ENCODE measurements around the gene B3GALT6.

The B3GALT6 gene

GRCh38 chr1:1229770-1230169, 2.3 kb upstream of the B3GALT6 start:
- TF ChIP-seq ZNF610 (tag by site-specific recombination; IDR thresholded peaks at IDR 0.05; ENCODE audit: borderline replicate concordance): no peak
- no peak for TF ChIP-seq ZSCAN30 (tag by site-specific recombination; IDR thresholded peaks at IDR 0.05)
- no peak for TF ChIP-seq ZNF76 (tag by site-specific recombination; IDR thresholded peaks at IDR 0.05; ENCODE audit: borderline replicate concordance, low read depth)
- TF ChIP-seq ZNF362 (tag by site-specific recombination; IDR thresholded peaks at IDR 0.05): no peak
- TF ChIP-seq ZNF169 (tag by site-specific recombination; IDR thresholded peaks at IDR 0.05): no peak

GRCh38 chr1:1230656-1231399, 1.2 kb upstream of the B3GALT6 start:
- no peaks in the 10 kb centered on the region for H3K9me3 ChIP-seq (ENCODE audit: control insufficient read depth, insufficient read depth, low read depth, low read length)
- POLR2A ChIA-PET: interaction anchor here (0.5 to 1.5 kb wide), 5 partner anchors 23 to 151 kb away, joined by 3 to 5 read pairs (median 3); partner anchors contain the start of gene AURKAIP1
- H3K4me3 ChIP-seq (ENCODE audit: low read depth, low read length): peak overlapping the region; percentile 81
- peak overlapping the region; percentile 89 for H3K27ac ChIP-seq (ENCODE audit: extremely low read depth, low read depth, low read length)
- peak; percentile 36; the same call in 1 of the 2 replicates for TF ChIP-seq ZNF600 (tag by site-specific recombination; IDR thresholded peaks at IDR 0.05)
- peak; percentile 75 for TF ChIP-seq ZBTB11 (tag by site-specific recombination; conservative IDR thresholded peaks at IDR 0.05; ENCODE audit: low read depth)
- no peak for TF ChIP-seq ZNF155 (tag by site-specific recombination; IDR thresholded peaks at IDR 0.05)
- peak; percentile 58; the same call in 1 of the 2 replicates for TF ChIP-seq ZNF692 (tag by site-specific recombination; IDR thresholded peaks at IDR 0.05)
- TF ChIP-seq ZNF660 (tag by site-specific recombination; IDR thresholded peaks at IDR 0.05): 0 out of 2 replicates have a peak, but pooled peaks have one; percentile 48
- peak; percentile 60; the same call in 1 of the 2 replicates for TF ChIP-seq ZNF580 (tag by site-specific recombination; IDR thresholded peaks at IDR 0.05)
- peak; percentile 63; the same call in 1 of the 2 replicates for TF ChIP-seq CTCF (tag by site-specific recombination; IDR thresholded peaks at IDR 0.05)
- 0 out of 2 replicates have a peak, but pooled peaks have one; percentile 3 for TF ChIP-seq ZNF146 (tag by site-specific recombination; IDR thresholded peaks at IDR 0.05)
- TF ChIP-seq ZNF324 (tag by site-specific recombination; IDR thresholded peaks at IDR 0.05): no peak
- TF ChIP-seq ZFP69B (tag by site-specific recombination; IDR thresholded peaks at IDR 0.05): 0 out of 2 replicates have a peak, but pooled peaks have one; percentile 16
- peak; percentile 64; the same call in 1 of the 2 replicates for TF ChIP-seq ZNF335 (tag by site-specific recombination; conservative IDR thresholded peaks at IDR 0.05)
- no peak for TF ChIP-seq ZNF394 (tag by site-specific recombination; IDR thresholded peaks at IDR 0.05; ENCODE audit: borderline replicate concordance)
- no peak for TF ChIP-seq ZNF624 (tag by site-specific recombination; IDR thresholded peaks at IDR 0.05)
- H3K36me3 ChIP-seq (ENCODE audit: control insufficient read depth in 2 of 2, insufficient read depth in 1 of 2, low read length in 2 of 2): peaks cover 0 to 52% of the 10 kb centered on the region in 2 experiments; a peak in 1 of 3 replicates
- no peaks in the 10 kb centered on the region; the same call in 1 of the 2 replicates for H3K4me1 ChIP-seq (ENCODE audit: control insufficient read depth, insufficient read depth, low read length)
- CTCF ChIA-PET: interaction anchor here (0.5 to 1.8 kb wide), 6 partner anchors 12 to 167 kb away, joined by 3 to 20 read pairs (median 4); no protein-coding TSS in a partner anchor

More at GRCh38 chr1:1229770-1230169, 2.3 kb upstream of the B3GALT6 start:
- Histone ChIP-seq H3K36me3 (ENCODE audit: control insufficient read depth in 2 of 2, insufficient read depth in 1 of 2, low read length in 2 of 2) (peaks cover 0 to 61% of the 10 kb centered on the region in 2 experiments; a peak in 2 of 3 replicates), H3K4me3 (ENCODE audit: low read depth, low read length) (no peak overlapping the region), H3K4me1 (ENCODE audit: control insufficient read depth, insufficient read depth, low read length) (no peaks in the 10 kb centered on the region; the same call in 1 of the 2 replicates), H3K27ac (ENCODE audit: extremely low read depth, low read depth, low read length) (no peak overlapping the region), H3K9me3 (ENCODE audit: control insufficient read depth, insufficient read depth, low read depth, low read length) (no peaks in the 10 kb centered on the region)
- CTCF ChIA-PET: interaction anchor here (0.5 to 0.9 kb wide), 2 partner anchors 107 to 169 kb away, joined by 3 to 5 read pairs; no protein-coding TSS in a partner anchor
- POLR2A ChIA-PET: no interaction called here
